ENCODE results near the gene RDX.

RDX gene

DNA sequence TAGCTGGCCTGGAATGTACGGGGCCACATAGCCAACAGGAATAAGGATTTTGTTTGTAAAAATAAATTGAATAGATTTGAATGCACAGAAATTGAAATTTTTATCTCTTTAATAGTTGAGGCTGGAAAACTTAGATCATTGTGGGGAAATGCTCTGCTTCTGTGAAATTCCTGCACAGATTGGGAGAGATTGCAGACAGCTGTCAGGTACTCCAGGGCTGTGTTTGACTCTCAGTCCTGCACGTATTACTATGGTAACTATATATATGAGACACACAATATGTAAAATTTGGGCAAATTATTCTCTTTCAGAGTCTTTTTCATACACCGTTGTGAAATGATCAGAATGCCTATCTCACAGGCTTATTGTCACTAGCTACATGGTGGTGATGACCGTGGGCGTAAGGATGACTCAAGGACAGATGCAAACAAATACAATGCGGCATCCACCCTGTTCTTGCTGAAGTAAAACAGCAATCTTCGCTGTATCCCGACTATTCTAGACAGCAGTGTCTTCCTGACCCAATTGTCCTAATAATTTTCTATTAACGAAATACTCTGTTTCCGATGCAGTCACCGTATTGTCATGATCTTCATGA, 123.8 kb downstream of the RDX start:
- no peak for DNase-seq (ENCODE audit: low spot score)

DNA sequence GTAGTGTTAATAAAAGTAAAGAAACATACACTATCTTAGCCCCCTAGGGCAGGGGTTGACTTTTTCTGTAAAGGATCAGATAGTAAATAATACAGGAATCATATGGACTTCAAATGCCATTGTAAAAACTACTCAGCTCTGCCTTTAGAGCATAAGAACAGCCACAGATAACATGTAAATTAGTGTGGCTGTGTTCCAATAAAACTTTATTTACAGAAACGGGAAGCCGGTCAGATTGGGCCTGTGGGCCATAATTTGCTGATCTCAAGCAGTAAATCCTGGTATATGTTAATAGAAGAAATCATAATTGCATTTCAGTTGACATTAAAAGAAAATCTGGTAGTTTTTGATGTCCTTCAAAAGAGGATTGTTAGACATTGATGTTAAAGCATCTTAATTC, 126.7 kb downstream of the RDX start:
- no peak for DNase-seq (ENCODE audit: low spot score)

DNA sequence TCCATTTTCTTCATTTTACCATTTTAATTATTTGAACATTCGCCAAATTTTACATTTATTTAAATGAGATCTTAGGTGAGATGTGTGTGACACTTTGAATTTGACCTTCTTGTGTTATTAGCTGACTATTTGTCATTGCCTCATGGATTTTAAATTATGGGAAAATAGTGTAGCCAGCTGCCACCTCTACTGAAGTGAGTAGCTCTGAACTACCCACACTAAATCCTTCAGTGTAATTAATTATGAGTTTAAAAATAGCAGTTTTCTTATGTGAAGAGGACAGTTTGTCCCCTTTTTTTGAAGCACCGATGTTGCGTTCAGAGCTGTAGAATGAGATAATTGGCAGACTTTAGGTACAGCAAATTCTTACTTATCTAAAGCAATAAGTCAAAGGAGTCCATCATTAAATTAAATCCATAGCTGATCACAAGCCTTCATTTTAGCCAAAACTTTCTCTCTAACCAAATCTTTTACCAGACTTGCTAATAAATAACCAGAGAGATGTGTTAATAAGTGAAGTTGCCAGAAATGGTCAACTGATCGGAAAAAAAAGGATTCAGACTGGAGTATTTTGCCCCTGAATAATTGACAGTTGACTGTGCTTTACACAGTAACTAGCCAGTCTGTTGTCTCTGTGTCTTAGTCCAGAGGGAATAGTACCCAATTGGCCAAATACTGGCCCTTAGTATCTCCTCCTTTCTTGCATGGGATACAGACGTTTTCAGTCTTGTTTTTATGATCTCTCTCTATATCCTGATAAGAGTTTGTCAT, 128.2 kb downstream of the RDX start:
- DNase-seq (ENCODE audit: low spot score) = no peak

DNA sequence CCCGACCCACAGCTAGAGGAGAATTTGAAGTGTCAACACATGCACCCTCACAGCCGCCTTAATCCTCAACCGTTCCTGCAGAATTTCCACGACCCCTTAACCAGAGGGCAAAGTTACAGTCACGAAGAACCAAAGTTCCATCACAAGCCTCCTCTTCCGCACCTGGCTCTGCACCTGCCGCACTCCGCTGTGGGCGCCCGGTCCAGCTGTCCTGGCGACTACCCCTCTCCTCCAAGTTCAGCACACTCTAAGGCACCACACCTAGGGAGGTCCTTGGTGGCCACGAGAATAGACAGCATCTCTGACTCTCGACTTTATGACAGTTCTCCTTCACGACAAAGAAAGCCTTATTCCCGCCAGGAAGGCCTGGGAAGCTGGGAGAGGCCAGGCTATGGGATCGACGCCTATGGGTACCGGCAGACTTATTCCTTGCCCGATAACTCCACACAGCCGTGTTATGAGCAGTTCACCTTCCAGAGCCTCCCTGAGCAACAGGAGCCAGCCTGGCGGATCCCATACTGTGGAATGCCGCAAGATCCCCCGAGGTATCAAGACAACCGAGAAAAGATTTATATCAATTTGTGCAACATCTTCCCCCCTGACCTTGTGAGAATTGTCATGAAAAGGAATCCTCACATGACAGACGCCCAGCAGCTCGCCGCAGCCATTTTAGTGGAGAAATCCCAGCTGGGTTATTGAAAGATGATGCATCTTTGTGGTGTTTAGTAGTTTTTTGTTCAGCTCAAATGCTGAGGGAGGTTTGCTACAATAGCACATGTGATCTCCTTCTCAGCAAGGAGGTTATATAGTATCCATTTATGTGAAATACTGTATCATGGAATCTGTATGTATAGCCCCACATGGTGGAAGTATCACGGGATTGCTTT, 131.1 kb downstream of the RDX start:
- no peak for DNase-seq (ENCODE audit: low spot score)

DNA sequence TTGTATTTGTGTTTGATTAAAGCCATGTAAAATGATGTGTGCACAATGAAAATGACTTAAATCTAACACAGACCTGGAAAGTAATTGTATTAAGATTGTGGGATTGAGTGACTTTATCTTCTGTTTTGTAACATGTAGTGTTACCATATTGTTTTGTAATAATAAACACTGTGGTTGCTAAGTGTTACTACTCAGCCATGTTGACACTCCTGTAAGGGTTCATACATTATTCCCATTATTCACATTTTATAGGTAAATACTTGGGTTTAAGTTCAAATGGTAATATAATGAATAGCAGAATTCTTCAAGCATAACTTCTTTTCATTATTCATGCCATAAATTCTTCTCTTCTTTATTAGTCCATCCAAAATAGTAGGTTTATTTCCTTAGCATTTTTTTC, 134.2 kb downstream of the RDX start:
- no peak for DNase-seq (ENCODE audit: low spot score)

DNA sequence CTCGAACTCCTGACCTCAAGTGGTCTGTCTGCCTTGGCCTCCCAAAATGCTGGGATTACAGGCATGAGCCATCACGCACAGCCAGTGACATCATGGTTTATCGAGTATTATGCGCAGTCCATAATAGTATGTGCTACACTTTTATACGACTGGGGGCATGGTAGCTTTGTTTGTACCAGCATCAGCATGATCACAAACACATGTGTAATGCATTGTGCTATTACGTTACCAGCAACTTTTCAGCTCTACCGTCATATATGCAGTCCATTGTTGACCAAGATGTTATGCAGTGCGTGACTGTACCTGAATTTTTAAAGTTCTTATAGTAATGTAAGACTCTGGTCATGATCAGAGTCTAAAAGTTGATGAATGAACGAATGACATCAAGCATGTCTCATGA, 135.4 kb downstream of the RDX start:
- no peak for DNase-seq (ENCODE audit: low spot score)

DNA sequence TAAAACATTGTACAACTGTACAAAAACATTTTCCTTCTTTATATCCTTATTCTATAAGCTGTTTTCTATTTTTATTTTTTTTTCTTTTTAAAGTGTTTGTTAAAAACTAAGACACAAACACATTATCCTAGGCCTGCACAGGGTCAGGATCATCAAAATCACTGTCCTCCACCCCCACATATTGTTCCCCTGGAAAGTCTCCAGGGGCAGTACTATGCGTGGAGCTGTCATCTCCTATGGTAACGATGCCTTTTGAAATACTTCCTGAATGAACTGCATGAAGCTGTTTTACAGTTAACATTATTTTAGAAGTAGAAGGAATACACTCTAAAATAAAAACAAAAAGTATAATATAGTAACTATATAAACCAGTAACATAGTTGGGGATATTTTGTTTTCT, 136.0 kb downstream of the RDX start:
- no peak for DNase-seq (ENCODE audit: low spot score)

DNA sequence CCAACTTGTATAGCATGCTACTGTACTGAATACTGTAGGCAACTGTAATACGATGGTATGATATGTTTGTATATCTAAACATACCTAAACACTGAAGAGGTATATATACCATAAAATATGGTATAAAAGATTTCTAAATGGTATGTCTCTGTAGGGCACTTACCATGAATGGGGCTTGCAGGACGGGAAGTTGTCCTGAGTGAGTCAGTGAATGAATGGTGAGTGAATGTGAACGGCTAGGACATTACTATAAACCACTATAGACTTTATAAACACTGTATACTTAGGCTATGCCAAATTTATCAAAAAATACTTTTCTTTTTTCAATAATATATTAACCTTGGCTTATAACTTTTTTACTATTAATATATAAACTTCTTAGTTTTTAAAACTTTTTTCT, 136.4 kb downstream of the RDX start:
- no peak for DNase-seq (ENCODE audit: low spot score)

DNA sequence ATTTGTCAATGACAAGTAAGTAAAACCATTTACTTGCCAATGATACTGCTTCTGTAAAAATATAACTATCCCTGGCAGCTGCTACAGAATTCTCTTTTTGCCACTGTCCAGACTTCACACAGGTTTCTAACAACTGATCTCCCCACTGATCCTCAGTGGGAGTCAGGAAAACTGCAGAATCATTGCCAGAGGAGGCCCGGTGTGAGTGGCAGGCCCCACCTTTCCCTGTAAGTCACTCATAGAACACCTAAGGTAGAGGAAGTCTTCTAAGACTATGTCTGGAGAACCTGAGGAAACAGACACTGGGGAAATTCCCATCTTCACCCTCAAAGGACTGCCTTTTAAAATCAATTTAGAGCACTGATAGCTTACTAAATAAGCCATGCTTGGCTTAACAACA, 136.9 kb downstream of the RDX start:
- no peak for DNase-seq (ENCODE audit: low spot score)

DNA sequence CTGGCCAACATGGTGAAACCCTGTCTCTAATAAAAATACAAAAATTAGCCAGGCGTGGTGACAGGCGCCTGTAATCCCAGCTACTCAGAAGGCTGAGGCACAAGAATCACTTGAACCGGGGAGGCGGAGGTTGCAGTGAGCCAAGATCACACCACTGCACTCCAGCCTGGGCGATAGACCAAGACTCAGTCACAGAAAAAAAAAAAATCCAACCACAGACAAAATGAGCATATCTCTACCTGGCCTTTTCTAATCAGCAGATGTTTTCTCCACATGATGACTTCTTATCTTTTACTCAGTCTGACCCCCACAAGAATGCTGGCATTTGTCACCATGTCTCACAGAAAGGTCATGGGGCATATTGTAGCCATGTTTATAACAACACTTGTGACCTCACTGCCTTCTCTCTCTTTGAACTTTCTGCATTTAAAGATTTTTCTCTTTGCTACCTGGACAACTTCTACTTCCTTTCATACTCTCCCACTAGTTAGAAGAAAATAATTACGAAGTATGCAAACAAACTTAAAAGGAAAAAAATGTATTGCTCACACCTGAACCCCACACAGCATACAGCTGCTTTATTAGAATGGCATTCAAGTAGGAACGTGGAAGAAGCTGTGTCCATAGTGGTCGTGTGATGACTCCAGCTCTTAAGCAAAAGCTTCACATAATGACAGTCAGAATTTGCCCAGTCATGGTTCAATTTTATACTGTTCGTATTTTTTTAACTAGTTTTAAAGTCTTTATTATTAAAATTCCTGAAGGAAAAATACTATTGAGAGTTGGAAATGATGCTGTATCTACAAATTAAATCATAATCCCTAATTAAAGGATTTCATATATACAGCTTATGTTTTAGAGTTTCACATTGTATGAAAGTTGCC, 137.9 kb downstream of the RDX start:
- DNase-seq (ENCODE audit: low spot score) = no peak

DNA sequence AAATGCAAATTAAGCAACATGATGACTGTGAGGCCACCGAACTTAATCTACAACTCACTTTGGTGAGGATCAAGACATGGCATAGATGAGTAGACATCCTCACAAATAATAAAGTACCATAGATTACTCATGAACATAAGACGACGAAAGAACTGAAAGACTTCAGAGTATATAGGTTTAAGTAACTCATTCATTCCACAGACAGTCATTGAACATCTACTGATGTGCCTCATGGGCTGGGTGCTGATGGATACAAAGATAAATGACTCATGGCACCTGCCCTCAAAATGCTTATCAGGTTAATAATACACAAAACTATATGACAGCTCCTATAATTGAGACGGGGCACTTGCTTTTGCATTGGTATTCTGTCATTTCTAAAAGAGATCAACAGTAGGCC, 139.9 kb downstream of the RDX start:
- DNase-seq (ENCODE audit: low spot score) = no peak

DNA sequence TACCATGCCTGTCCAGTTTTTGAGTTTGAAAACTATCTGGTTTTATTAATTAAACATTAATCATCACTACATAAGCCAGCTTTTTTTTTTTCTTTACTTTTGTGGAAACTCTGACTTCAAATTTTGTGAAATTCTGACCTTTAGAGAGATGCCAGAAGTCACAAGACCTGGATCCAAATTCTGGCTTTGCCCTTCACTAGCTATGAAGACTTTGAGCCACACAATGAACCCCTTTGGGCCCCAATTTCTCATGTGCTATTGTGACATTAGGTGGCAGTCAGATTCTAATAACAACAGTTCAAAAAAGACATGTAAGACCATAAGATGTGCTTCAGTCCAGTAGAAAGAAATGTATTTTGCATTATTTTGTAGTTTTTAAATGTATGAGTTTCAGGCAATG, 142.9 kb downstream of the RDX start:
- DNase-seq (ENCODE audit: low spot score) = no peak

DNA sequence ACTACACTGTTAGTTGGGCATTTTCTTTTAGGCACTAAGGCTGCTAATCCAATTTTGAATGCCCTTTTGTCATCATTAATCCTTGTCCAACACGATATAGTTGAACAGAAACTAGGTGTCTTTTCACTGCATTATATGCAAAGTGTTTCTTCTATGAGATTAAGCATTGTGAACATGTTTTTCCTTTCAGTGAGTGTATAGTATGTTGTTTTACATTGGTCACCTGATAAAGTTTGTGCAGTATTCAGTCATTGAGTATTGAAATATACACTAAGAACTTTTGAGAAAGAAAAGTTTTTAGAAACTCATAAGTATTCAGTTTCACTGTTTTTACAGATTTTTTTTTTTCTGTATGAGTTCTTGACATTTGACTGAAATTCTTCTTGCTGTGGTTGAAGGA, 144.2 kb downstream of the RDX start:
- no peak for DNase-seq (ENCODE audit: low spot score)

DNA sequence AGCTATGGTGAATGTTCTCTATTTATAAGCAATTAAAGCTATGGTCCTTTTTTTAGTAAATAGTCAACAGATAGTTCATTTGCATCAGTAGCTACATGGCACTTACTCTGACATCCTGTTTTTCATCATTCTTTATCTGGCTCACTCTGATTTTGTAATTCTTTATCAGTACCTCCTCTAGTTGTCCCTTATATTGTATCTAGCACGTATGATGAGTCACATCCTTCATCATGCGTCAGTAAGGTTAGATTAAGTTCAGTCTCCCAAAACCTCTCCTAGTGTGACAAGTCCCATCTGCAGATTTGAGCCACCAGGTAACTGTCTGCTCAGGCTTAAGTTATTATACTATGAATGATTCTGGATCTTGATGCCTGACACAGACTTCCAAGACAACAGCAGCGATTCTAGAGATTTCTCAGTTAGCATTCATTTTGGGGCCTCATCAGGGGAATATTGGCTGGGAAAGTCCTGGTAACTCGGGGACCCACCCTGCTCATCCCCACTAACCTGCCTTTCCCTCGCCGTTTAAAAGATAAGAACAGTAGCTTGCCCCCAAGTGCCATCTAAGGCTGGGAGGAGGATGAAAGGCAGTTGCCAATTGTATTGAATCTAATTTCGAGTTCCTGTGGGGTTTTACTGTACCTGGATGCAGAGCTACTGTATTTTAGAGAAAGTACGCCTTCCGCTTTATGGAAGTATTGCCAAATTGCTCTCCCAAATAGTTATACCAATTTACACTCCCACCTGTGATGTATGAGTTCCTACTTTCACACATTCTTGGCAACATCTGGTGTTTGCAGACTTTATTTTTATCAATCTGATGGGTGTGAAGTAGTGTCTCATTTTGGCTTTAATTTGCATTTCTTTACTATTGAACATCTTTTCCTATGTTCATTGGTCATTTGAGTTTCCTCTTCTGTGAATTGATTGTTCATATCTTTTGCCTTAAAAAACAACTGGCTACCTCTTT, 147.4 kb downstream of the RDX start:
- no peak for DNase-seq (ENCODE audit: low spot score)

DNA sequence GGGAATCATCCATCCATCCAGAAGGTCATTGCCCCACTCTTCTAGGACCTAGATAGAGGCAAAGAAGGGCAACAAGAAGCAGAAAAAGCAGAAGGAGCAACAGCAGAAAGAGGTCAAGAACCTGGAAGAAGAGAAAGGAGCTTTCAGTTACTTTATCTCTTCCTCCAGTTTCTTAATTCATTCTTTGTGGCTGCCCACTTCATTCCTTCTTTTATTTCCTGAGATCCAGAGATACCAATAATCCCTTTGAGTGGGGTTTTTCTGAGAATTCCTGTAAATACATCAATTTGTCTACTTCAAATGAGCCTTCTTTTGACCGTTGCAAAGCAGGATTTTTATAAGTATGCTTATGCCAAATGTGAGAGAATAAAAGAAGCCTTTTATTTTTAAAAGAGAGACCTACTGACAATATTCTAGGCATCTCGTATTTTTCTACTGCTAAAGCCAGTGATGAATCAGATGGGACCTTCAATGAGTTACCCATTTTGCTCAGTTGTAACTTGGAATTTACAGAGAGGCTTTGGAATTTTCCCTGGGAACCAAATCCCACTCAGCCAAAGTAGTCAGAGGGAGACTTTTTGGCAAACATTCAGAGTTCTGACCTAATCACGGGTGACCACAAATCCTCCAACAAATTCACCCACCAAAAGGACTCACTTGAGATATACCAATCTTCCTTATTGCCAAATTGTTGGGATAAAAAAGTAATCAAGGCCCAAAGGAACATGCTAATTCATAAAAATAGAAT, 148.3 kb downstream of the RDX start:
- no peak for DNase-seq (ENCODE audit: low spot score)

DNA sequence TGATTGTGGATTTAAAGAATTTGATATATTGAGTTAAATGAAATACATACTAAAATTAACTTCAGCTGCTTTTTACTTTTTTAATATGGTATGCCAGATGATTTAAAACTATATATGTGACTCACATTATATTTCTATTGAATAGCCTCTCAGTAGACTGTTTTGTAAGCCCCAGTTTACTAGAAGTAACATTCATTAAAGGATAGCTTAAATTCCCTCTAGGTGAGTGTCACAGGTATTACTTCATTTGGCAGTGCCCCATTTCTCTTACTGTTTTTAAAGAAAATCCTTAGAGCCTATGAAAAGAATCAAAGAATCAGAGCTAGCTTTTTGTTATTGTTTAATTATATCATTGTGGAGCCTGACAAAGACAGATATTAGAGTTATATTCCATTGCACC, 154.6 kb downstream of the RDX start:
- DNase-seq (ENCODE audit: low spot score) = no peak

DNA sequence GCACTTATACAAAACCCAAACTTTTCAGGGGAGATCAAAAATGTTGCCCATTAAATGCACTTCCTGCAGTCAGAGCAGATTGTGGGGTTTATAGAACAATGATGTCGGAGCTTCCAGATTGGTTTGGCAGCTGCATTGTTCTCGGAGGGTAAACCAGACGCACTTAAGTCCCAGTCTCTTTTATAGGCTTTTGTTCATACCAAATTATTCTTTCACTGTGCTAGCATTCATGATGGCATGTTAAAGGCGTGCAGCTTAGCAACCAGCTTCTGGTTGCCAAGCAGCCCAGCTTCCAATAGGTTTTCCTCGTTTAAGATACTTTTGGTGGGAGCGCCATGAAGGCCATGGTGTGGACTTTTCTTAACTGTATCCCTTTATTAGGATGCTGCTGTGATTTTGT, 162.3 kb downstream of the RDX start:
- no peak for DNase-seq (ENCODE audit: low spot score)

DNA sequence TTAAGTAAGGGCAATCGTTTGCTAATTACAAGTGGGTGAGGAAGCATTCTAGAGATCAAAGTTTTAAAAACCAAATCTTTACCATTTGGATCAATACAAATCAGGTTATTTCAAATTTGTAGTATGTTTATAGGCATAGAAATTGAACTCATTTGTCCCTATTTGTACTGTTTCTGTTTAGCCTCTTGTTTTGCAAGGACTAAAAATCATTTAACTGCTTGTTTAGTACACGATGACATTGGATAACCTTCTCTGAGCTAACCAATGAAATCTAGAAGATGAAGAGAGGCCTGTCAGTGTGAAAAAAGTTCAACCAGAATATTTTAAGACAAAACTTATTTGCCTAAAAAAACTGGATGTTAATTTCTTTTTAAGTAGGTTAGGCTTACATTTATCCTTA, 163.3 kb downstream of the RDX start:
- no peak for DNase-seq (ENCODE audit: low spot score)

DNA sequence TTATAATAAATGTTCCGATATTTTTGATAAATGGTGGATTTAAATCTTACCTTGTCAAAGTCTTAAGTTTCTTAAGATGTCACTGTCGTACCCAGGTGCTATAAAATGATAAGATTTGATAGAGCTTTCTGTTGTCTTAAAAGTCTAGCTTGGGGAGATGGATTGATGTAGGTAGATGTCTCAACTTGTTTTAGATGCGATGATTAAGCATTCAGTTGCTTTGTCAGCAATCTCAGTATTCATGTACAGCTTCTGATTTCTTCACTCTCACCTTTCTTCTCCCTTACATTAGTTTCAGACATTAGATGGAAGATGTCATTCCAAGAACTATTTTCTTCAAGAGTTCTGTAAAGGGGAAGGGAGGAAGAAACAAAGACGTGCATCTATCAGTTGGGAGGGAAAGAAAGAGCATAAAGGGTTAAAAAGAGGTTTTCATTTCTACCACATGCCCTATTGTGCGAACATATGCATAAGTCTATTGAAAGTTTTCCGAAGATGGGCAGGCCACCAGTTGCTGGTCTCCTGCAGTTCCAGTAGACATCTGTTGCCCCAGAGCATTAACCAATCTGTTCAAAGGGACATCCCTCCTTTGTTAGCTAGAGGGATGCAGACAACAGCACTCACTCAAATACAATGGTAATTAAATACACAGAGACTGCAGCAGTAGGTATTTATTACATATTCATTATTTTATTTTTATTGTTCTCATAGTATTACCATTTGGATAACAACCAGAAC, 164.9 kb downstream of the RDX start:
- DNase-seq (ENCODE audit: low spot score) = no peak

All from CD4-positive, alpha-beta T cell treated with Interleukin-2 at 100 ng/mL for 4 hours (primary cell).